Stimulated activated naive CD8-positive, alpha-beta T cell treated with anti-CD3 and anti-CD28 coated beads, Interleukin-15, amount 100 ng/mL, for 72 hours (primary cell): ENCODE measurements around the gene PCYOX1L.

Experiments
- ATAC-seq: fragments of 150-1000 bp; cut with Tn5 transposase; 2 replicates; pipeline ENCODE4 v1.10.0; 2021; ENCODE audit warnings: mild to moderate bottlenecking, moderate library complexity
- DNase-seq, 2 donors: peaks; one replicate each; pipeline ENCODE4 v3.0.0; 2021 to 2022
- H3K27ac Mint-ChIP-seq, 2 donors: one replicate each; pipeline ENCODE4 v1.8.0; 2022; ENCODE audit warnings: mild to moderate bottlenecking in 2 of 2, mixed read lengths in 2 of 2, moderate library complexity in 2 of 2
- H3K27me3 Mint-ChIP-seq: one replicate; pipeline ENCODE4 v1.8.0; 2022; ENCODE audit warnings: mixed read lengths
- H3K4me1 Mint-ChIP-seq: one replicate; pipeline ENCODE4 v1.8.0; 2022; ENCODE audit warnings: mild to moderate bottlenecking, mixed read lengths
- H3K4me3 Mint-ChIP-seq, 2 donors: one replicate each; pipeline ENCODE4 v1.8.0; 2022; ENCODE audit warnings: mild to moderate bottlenecking in 2 of 2, mixed read lengths in 2 of 2, moderate library complexity in 1 of 2
- H3K9me3 Mint-ChIP-seq, 2 donors: one replicate each; pipeline ENCODE4 v1.8.0; 2022; ENCODE audit warnings: mixed read lengths in 2 of 2

The PCYOX1L gene

DNA sequence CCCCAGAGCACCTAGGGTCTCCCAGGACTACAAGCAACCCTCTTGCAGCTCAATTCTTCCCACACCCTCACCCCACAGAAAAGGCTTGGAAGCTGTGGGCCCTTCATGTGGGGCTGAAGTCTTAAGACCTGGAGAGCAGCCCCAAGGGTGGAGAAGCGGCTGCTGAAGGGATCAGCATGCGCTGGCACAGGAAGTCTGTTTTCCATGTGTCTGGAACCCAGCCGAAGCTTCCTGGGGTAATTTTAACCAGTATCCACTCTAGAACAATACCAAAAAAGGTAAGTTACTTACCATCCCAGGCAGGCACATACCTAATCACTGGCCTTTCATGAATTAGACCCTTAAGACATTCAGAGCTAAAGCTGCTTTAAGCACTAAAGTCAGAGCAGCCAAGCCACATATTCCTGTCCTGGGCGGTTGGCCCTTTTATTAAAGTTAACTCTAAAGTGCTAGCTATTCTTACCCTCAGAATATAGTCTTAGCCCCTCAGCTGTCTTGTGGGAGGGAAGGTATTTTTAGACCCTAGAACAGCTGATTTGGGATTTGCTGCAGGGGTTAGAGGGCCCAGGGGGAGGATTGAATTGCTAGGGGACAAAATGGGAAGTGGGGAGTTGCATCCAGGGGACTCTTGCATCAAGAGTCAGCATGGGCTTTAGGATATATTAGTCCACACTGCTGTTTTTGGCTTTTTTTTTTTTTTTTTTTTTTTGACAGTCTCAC lies 14.4 kb downstream of the PCYOX1L start:
- Mint-ChIP-seq H3K4me1 (peaks cover 26% of the 10 kb centered on the region), H3K4me3 (no peak overlapping the region), H3K27ac (no peak overlapping the region), H3K9me3 (no peaks in the 10 kb centered on the region), H3K27me3 (no peaks in the 10 kb centered on the region)
- ATAC-seq, result no peak
- DNase-seq, result no peak

DNA sequence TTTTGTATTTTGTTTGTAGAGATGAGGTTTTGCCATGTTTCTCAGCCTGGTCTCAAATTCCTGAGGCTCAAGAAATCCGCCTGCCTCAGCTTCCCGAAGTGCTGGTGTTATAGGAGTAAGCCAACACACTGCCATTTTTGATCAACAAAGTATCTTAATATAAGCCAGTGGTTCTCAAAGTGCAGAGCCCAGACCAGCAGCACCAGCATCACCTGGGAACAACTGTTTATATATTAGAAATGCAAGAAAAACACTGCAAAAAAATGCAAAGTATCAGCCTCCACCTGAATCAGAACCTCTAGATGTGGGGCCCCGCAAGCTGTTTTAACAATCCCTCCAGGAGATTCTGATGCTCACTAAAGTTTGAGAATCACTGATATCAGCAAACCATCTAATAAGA lies 15.1 kb downstream of the PCYOX1L start:
- H3K4me3 Mint-ChIP-seq, result no peak overlapping the region
- no peaks in the 10 kb centered on the region for H3K9me3 Mint-ChIP-seq
- H3K27me3 Mint-ChIP-seq, result no peaks in the 10 kb centered on the region
- peaks cover 21% of the 10 kb centered on the region for H3K4me1 Mint-ChIP-seq
- DNase-seq, result no peak
- H3K27ac Mint-ChIP-seq, result no peak overlapping the region
- ATAC-seq, result no peak

DNA sequence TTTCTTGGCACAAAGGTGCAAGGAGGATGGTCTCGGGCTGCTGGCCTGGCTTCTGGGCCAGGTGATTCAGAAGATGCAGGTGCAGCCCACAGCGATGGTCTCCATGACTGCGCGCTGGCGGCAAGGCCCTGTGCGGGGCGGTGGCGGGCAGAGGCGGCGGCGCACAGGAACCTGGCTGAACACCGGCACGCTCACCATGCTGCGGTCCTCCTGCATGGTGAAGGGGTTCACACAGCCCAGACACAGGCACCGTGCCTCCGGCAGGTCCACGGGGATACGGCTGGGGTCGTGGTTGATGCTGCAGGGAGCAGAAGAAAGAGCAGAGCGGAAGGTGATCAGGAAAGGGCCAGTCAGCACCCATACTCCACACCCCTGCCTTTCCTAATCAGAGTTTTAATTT lies 16.5 kb downstream of the PCYOX1L start:
- no peaks in the 10 kb centered on the region for H3K9me3 Mint-ChIP-seq
- H3K27me3 Mint-ChIP-seq, result no peaks in the 10 kb centered on the region
- H3K4me1 Mint-ChIP-seq, result peaks cover 10% of the 10 kb centered on the region
- DNase-seq (no peak), ATAC-seq (no peak)
- no peak overlapping the region for H3K27ac Mint-ChIP-seq
- no peak overlapping the region for H3K4me3 Mint-ChIP-seq

DNA sequence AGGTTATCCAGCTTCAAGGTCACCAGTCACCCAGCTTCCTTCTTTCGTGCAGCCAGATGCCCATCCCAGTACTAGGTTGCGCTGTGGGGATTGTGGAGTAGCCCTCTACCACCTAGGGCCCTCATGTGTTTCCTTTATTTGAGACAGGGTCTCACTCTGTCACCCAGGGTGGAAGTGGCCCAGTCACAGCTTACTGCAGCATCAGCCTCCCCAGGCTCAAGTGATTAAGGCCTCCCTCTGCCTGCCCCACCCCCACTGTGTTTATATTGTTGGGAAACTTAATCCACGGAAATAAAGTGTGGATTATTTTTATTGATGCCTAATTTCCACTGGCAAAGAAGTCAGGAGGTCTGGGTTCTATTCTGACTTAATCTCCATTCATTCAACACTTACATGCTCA lies 17.0 kb downstream of the PCYOX1L start:
- ATAC-seq, result no peak
- H3K4me3 Mint-ChIP-seq, result no peak overlapping the region
- no peak for DNase-seq
- H3K9me3 Mint-ChIP-seq, result no peaks in the 10 kb centered on the region
- H3K27ac Mint-ChIP-seq, result no peak overlapping the region
- H3K27me3 Mint-ChIP-seq, result no peaks in the 10 kb centered on the region
- peaks cover 6% of the 10 kb centered on the region for H3K4me1 Mint-ChIP-seq

DNA sequence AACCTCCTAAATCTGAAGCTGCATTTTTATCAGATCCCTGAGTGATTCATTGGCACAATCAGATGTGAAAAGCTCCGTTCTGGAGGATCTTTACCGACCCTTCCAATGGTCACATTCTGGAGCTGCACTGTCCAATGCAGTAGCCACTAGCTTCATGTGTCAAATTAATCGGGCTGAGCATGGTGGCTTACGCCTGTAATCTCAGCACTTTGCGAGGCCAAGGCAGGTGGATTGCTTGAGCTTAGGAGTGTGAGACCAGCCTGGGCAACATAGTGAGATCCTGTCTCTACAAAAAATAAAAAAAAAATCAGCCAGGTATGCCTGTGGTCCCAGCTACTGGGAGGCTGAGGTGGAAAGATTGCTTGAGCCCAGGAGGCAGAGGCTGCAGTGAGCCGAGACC lies 17.6 kb downstream of the PCYOX1L start:
- no peak overlapping the region for H3K27ac Mint-ChIP-seq
- no peaks in the 10 kb centered on the region for H3K27me3 Mint-ChIP-seq
- H3K9me3 Mint-ChIP-seq, result no peaks in the 10 kb centered on the region
- DNase-seq (no peak), ATAC-seq (no peak)
- peaks cover 6% of the 10 kb centered on the region for H3K4me1 Mint-ChIP-seq
- H3K4me3 Mint-ChIP-seq, result no peak overlapping the region

DNA sequence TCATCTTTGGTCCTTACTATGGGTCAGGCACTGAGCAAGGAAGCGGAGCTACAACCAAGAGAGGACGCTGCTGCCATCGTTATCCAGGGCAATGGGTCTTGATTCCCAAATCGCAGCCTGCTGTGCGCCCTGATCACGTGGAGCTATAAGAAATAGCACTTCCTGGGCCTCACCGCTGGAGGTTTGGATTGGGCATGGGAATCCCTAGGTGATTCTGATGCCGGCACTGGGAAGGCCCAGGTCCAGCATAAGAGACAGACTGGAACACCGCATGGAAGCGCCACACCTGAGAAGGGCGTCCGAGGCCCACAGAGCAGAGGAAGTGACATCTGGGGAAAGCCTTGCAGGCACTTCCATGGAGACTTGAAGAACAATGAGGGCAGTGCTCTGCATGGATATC lies 18.3 kb downstream of the PCYOX1L start:
- ATAC-seq (no peak), DNase-seq (no peak)
- Mint-ChIP-seq H3K27ac (no peak overlapping the region), H3K27me3 (no peaks in the 10 kb centered on the region), H3K9me3 (no peaks in the 10 kb centered on the region), H3K4me1 (peaks cover 6% of the 10 kb centered on the region), H3K4me3 (no peak overlapping the region)

DNA sequence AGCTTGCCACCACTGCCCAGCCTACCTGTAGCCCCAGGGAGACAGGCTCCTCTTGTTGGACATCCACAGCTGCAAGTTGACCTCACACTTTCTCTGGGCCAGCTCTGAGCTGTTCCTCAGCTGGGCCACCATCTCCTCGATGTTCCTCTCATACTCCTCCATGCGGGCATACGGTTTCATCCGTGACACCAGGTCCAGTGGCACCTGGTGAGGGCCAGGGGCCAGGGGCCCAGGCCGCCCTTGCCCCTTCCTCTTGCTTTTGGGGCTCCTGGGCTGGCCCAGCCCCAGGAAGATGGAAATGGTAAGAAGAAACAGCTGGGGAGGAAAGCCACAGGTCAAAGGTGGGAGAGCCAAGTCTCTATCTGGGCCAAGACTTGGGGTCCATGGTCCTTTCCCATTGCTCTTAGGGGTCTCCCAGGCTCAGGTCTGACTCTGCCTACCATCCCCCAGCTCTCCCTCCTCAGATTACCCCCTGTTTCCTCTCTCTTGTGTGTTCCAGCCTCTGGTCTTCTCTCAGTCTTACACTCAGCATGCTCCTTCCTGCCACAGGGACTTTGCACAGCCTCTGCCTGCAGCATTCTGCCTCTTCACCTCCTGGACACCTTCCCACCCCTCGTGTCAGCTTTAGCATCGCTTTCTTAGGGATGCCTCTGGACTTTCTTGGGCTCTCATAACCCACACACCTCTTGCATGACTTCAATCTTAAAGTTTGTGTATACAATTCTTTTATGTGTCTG lies 19.0 kb downstream of the PCYOX1L start:
- Mint-ChIP-seq H3K27ac (no peak overlapping the region), H3K4me1 (peaks cover 5% of the 10 kb centered on the region), H3K27me3 (no peaks in the 10 kb centered on the region), H3K9me3 (no peaks in the 10 kb centered on the region), H3K4me3 (no peak overlapping the region)
- DNase-seq, result no peak
- ATAC-seq, result no peak

DNA sequence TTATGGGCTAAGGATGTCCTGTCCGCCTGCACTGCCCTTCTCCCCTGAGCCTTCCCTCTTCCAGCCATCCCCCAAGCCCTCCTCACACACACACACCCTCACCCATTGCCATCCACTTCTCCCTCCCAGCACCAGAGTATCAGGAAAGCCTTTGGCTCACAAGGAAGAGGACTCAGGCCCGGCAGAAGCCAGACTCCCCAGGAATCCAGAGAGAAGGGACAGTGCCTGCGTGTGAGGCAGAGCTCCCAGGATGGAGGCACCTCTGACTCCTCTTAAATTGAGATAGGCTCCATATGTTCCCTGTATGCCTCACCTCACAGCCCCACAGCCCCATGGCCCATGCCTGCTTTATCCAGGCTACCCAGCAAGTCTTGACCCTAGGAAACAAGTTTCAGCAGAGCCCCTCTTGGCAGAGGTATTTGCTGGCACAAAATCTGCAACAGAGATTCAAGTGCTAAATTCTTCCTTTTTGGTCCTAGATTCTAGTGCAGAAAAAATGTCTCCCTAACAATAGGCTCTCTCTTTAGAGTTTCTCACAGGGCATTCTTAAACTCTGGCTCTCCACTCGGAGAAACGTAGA lies 20.5 kb downstream of the PCYOX1L start:
- ATAC-seq (no peak), DNase-seq (no peak)
- Mint-ChIP-seq H3K27ac (peak overlapping the region in 1 of 2 donors; percentile 30), H3K4me1 (peaks cover 9% of the 10 kb centered on the region), H3K9me3 (no peaks in the 10 kb centered on the region), H3K27me3 (no peaks in the 10 kb centered on the region), H3K4me3 (no peak overlapping the region)

DNA sequence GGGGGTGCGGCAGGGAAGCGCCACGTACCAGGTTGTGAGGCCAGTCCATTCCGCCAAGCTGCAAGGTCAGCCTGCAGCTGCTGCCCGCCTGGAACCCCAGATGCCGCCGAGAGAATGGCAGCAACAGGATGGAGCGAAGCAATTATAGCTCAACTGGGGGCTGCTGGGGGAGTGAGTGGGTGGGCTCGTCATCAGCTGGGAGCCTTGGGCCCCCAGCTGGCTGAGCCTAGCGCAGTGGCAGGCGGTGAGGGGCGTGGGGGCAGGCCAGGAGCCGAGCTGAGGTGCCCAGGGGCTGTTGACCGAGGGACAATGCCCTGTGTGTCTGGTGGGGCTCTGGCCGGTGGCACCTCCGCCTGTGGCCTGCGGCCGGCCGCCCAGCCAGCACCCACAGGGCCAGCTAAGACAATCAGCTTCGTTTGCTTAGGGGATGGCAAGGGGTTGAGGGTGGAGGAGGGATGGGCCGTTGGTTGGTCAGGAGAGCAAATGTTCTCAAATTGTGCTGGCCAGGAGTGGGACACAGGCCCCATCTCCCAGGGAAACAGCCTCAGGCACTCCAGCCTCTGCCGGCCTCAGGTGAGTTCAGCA lies 21.4 kb downstream of the PCYOX1L start, which contains the start of gene IL17B:
TSS of gene IL17B (minus strand) at position 116 of the 585 bp plus-strand sequence. CDS start at position 49, 67 bp downstream.
- Mint-ChIP-seq H3K4me1 (peaks cover 9% of the 10 kb centered on the region), H3K4me3 (no peak within 1 kb of the TSS), H3K27me3 (no peaks in the 10 kb centered on the region), H3K27ac (peak within 1 kb of the TSS in 1 of 2 donors; percentile 30), H3K9me3 (no peaks in the 10 kb centered on the region)
- DNase-seq, result no peak
- ATAC-seq, result no peak

DNA sequence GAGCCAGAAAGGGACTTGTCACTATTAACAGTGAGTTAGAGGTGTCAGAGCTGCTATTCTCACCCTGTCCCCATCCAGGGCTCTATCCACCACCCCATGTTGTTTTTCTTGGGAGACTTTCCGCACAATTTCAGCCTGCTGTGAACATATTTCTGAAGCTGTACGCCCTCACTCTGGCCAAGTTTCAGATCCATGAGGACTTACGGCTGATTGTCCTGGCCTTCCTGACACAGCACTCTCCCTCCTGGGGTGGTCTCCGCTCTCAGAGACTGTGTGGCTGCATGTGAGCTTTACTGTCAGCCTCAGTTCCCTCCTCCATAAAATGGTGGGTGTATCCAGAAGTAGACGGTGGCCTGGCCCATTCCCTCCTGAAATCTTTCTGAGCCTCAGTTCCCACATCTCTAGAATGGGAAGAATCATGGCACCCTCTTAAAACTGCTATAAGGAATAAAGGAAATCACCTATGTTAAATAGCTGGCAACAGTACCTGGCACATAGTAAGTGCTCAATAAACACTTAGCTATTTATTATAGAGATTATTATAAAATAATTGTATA lies 22.1 kb downstream of the PCYOX1L start:
- no peak for DNase-seq
- ATAC-seq, result no peak
- no peaks in the 10 kb centered on the region for H3K27me3 Mint-ChIP-seq
- no peaks in the 10 kb centered on the region for H3K9me3 Mint-ChIP-seq
- H3K4me1 Mint-ChIP-seq, result peaks cover 9% of the 10 kb centered on the region
- H3K27ac Mint-ChIP-seq, result no peak overlapping the region
- H3K4me3 Mint-ChIP-seq, result no peak overlapping the region

DNA sequence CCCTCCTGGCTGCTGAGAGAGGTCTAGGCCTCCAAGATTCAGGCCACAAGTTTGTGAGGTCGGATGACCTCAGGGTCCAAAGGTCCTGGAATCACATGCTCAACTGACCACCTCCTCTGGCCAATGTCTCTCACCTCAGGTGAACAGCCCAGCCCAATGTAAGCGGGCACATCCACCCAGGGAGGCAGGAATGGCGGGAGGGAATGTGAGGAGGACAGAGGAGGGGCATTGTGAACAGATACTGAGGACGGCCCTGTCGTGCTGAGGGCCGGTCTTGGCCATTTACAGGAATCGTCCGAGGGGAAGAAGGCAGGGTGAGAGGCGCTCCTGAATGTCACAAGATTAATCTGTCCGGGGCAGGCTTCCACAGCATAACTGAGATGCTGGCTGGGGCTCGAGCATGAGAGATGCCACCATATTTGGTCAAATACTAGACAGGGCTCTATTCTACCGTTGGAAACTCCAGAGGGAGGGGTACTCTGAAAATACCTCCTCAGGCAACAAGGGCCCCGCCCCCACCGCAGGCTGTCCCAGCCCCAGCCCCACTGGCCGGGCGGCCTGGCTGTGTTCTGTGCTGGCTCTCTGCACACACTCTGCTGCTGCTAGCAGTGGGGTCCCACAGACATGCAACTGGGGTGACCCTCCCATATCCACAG lies 22.7 kb downstream of the PCYOX1L start:
- Mint-ChIP-seq H3K4me3 (no peak overlapping the region), H3K9me3 (no peaks in the 10 kb centered on the region), H3K4me1 (peaks cover 9% of the 10 kb centered on the region), H3K27me3 (no peaks in the 10 kb centered on the region), H3K27ac (no peak overlapping the region)
- ATAC-seq (peak; percentile 32), DNase-seq (no peak)

DNA sequence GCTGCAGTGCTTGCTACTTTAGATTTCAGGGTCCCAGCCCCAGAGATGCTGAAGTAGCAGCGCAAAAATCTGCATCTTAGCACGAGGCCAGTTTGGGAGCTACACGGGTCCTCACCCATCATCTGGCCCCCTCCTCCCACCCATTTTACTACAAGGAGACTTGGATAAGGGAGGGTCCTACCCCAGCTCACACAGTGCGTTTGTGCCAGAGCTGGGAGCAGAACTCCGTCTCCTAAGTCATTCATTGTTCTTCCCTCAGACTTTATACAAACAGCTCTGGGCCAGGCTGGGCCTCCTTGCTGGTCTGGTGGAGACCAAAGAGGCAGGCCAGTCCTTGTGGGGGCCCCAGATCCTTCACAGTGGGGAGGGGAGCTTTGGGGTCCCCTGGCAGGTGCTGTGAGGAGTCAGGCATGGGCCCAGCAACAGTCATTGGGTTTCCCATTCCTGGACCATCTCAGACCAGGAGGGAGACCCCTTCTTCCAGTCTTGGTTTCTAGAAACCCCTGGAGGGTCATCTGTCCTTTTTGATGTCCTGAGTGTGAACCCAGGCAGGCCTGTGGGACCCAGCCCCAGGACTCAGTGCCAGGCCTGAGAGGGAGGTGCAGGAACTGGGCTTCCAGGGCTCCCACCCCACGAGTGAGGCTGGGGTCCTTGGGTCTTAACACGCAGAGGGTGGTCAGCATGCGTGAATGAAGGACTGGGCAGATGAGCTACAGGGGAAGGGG lies 23.6 kb downstream of the PCYOX1L start:
- ATAC-seq, result peak; percentile 43
- Mint-ChIP-seq H3K27me3 (no peaks in the 10 kb centered on the region), H3K4me1 (peaks cover 9% of the 10 kb centered on the region), H3K9me3 (no peaks in the 10 kb centered on the region), H3K4me3 (no peak overlapping the region), H3K27ac (no peak overlapping the region)
- no peak for DNase-seq

DNA sequence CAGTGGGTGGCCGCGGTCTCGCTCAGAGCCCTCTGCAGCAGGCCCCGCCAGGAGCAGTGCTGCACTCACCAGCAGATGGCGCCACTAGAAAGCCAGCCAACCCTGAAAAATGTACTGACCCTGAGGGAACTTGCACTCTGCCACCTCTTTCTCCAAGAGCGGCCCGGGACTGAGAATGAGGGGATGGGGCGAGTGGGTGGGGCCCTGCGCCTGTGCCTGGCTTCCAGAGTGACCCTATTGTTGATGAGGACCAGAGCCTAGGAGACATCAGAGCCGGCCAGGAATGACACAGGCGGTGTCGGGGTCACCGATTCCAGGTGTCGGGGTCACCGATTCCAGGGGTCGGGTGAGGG lies 24.1 kb downstream of the PCYOX1L start:
- Mint-ChIP-seq H3K27ac (no peak overlapping the region), H3K4me3 (no peak overlapping the region), H3K9me3 (no peaks in the 10 kb centered on the region), H3K27me3 (no peaks in the 10 kb centered on the region), H3K4me1 (peaks cover 9% of the 10 kb centered on the region)
- DNase-seq, result peak; percentile 67 to 72
- peak; percentile 81 for ATAC-seq

DNA sequence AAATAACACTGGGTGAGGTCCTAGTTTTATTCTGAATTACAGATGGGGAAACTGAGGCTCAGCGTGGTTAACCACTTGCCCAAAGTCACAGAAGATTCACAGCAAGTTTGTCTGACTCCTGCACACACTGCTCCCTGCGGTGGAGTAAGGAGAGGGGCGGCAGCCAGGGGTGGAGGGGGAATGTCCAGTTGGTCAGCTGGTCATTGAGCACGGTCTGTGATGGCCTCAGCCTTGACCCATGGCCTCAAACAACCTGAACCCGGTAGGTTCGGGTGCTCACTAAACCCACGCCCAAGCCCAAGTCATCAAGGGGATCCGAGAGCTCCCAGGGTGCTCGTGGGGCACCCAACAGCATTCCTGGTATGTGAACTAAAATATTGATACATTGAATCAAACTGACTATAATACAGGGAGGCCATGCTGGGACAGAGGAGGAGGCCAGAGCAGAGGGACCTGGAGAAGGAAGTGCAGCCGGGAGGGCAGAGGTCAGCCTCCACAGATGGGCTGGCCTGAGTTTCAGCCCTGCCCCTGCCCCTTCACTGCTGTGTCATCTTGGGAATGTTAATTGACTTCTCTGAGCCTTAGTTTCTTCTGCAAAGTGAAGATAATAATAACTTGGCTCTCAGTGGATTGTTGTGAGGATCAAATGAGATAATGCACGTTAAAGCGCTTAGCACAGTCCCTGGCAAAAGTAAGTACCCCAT lies 24.8 kb downstream of the PCYOX1L start:
- Mint-ChIP-seq H3K27me3 (no peaks in the 10 kb centered on the region), H3K9me3 (no peaks in the 10 kb centered on the region), H3K4me3 (no peak overlapping the region), H3K27ac (no peak overlapping the region), H3K4me1 (peaks cover 9% of the 10 kb centered on the region)
- ATAC-seq (no peak), DNase-seq (no peak)
